GM19438 (cell line): ENCODE measurements around the gene NOL8.

Experiments
- ATAC-seq: cut with Tn5 transposase; IDR thresholded peaks from one replicate; pipeline ENCODE4 v1.9.1; 2021; ENCODE audit warnings: low read depth; ENCODE audit not compliant: unreplicated experiment

Gene NOL8

DNA sequence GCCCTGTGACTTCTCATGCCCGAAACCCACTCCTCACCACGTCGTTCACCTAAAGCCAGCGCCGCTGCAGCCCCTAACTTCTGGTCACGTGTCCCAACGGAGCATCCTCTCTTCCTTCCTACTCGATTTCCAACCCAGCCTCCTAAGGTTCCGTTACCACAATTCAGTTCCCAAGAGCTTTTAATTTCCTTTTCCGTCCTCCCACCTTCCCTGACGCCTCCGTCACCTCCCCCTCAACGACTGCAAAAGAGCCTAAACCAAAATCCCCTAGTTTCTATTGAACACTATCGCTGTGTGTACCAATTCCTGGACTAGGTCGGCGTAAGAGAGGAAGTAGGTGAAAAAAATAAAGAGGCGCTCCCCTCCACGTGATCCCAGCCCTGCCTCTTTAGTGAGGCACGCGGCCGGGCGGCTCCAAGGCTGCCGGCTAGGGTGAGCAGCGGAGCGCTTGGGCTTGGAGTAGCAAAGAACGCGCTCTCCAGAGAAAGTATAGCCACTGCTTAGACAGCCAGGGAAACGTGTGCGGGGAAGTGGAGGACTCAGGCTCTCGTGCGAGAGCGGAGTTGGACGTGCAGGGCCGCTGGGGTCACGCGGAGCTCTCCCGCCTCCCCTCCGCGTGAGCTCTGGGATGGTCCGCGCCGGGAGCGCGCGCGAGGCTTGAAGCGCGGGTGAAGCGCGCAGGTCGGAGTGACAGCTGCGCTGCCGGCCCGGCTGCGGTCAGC is at the start of gene NOL8, which contains the start of gene CENPP:
Gene NOL8 (minus strand): TSS at position 82 of the 722 bp plus-strand sequence. CDS start 1,189 bp downstream, outside the sequence.
Gene CENPP (plus strand): TSS at position 685 of the 722 bp plus-strand sequence.
- ATAC-seq = peak; percentile 92

DNA sequence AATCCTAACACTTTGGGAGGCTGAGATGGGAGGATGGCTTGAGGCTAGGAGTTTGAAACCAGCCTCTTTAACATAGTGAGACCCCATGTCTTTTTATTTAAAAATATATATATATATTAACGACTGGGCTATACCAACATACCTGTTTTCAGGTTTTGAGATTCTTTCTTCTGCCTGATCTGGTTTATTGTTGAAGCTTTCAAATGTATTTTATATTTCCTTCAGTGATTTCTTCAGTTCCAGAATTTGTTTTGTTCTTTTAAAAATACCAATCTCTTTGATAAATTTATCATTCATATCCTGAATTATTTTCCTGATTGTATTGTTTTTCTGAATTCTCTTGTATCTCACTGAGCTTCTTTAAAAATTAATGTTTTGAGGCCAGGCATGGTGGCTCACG is 48.0 kb upstream of the NOL8 start:
- no peak for ATAC-seq

DNA sequence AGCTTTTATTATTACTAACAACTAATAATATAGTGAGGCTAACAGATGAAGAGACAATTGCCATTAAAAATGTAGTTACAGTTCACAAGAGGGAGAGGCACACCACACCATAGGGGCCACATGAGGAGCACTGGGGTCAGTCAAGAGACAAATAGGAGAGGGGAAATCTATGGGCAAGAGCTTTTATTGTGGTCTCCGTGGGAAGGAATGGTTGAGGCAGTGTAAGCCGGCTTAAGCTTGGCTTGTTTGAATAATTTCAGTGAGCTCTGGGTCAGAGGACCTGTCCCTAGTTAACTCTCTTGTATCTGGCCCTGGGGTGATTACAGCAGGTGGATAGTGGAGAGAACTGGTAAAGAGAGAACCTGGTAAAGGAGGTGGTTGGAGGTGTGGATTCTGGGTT is 43.9 kb upstream of the NOL8 start:
- ATAC-seq = no peak

DNA sequence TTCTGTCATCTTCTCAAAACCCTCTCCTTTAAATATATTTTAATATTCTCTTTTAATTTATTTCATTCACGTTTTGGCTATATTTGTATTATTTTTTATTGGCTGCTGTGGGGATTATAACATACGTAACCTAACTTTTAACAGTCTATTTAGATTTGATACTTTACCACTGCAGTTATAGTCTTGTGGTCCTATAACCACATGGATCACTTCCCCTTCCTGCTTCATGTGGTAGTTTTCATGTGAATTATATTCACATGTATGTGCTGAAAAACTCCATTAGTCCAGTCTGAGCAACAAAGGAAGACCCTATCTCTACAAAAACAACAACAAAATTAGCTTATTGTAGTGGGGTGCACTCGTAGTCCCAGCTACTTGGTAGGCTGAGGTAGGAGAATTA is 34.9 kb upstream of the NOL8 start:
- ATAC-seq = no peak

DNA sequence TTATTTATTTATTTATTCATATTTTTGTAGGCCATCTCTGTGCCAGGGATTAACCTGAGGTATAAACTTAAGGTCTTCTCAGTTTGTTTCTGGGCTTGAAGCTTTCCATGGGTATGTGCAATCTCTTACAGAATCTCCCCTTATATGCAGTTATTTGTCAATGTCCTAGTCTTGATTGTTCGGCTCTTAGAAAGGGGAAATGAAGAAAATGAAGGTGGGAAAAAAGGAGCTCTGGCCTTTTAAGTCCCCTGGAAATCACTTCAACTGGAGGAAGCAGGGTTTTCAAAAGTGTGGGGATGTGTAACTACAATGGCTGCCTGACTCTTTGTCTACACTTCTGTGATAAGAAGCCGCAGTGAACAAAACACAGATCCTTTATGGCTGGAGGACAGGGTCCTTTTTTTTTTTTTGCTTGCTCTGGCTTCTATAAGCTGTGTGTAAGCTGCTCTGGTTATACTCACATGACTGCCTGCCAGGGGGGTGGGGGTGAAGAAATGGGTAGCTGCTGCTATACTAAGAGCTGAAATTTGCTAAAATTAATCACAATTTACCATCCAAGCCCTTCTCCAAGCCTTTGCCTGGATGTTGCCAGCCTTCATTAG is 34.3 kb upstream of the NOL8 start:
- no peak for ATAC-seq

DNA sequence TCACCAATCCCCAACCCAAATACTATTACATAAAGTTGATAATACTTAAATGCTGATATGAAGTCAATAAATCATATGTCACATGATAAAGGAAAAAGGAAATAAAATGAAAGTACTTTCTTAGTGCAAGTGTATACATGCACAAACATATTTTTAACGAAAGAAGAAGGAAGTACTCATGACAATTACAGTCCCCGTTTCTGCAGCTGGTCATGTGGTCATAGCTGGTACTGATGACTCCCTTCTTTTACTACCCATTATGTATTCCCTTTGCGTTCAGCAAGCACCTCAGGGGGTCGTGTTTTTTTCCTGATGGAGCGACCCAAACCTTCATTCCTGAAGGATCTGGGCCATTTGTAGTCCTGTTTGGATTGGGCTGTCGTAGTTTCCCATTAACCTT is 27.9 kb upstream of the NOL8 start:
- ATAC-seq = no peak

DNA sequence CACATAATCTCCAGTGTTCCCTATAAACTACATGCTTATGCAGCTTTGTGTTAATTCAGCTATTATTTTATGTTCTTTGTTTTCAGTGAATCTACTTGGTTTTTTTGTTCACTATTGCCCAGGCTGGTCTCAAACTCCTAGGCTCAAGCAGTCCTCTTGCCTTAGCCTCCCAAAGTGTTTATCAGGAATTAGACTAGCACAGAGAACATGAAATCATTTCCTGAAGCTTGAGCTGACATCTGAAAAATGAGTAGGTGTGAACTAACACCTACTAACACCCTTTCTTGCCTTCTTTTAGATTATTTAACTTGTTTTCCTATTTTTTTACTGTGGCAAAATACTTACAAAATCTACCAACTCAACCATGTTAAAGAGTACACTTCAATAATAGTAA is 25.6 kb upstream of the NOL8 start:
- ATAC-seq = no peak

DNA sequence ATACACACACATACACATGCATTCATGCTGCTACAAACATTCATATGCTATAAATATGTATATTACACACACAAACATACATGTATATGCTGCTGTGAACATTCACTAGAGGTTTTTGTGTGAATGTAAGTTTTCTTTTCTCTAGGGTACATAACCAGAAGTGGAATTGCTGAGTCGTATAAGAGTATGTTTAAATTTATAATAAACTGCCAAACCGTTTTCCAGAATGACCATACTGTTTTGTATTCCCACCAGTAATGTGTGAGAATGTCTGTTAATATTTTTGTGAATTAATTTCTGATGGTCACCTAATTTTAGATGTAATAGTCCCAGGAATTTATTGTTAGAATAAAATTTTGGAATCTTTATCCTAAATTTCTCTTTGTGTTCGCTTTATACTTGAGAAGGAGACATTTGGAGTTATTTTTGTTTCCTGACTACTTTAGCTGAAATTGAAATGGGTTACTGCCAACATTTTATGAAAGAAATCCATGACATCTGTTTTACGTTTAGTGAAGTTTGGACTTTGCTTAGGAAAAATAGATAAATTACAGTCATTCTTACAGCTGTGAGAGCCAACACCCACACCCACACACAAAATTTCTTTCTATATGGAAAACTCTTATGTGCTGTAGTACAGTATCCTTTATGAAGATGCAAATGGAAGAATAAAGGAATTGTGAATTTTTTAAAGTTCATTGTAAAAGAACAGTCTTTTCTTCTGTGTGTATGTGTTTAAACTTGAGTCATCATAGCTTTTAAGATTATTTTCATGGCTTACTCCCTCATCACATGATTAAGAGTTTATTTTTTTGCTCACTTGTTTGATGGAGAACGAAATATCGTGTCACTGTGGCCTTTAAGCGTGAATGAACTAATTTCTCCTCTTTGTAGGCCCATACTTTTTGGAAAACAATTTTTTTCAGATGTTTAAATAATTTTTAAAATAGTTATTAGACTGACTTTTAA is 24.9 kb upstream of the NOL8 start:
- ATAC-seq = no peak

DNA sequence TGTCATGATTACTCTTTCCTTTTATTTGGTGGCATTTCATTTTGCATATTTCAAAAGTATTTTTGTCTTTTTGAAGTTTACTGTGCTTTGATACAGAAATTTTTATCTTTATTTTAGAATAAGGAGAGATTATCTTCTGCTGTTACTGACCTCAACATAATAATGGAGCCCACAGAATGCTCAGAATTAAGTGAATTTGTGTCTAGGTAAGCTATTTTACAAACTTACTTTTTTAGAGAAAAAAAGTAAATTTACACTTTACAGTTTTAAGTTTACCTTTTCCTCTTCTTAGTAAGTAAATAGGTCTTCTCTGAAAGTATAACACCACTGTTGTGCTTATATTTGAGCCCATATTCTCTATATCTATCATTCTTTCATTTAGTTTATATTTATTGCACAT is 20.4 kb upstream of the NOL8 start:
- no peak for ATAC-seq

DNA sequence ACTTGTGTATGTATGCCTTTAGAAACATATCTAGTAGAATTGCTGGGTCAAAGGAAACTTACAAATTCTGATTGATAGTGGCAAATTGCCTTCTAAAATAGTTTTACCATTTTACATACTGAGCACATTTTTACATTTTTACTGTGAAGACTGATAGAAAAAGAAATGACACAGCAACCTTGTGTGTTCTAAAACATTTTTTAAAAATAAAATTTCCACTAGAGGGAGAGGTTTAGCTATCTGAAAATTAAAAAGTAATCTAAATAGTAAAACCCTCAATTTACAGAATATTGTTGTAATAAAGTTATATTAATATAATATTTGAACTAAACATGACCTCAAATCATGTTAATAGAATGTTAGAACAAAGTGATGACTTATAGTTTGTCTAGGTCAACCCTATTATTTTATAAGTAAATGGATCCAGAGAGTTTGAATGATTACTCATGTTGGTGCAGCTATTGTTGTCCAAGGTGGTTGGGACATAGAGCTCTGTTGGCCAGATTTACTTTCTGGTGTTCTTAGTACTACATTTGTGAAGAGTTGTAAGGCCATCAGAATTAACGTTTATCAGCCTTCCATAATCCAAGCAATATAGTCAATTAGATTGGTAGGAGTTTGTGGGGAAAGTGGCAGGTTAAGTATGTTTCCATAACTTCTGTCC is 17.8 kb upstream of the NOL8 start:
- no peak for ATAC-seq

DNA sequence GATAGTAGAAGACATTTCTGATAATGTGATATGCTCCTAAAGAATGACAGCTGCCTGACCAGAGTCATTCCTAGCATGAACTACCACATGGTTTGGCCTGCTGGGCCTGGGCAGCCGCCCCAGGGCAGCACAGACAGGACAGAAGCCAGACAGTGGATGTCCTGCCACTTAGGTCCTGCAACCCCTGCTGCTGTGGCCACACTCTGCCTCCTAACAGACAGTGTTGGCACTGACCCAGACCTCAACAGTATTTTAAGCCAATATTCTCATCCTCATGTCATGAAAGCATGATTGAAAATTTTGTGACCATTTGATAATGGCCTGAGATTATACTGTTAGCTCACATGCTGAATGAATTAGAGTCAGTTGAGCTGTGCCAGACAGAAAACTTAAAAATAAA is 16.4 kb upstream of the NOL8 start:
- ATAC-seq = no peak

DNA sequence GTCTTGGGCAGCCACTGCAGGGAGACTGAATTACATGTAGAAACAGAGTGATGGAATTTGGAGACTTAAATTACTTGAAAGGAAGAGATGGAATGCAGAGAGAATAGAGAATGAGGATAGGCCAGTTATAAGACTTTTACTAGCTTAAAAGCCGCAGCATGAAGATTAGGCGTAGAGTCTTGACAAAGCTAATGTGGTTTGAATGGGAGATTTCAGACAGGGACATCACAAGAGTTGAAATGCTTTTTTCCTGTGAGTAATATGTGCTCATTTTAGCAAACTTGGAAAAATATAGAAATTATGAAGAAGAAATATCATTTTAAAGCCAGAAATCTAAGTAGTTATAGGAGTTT is 8.1 kb upstream of the NOL8 start:
- ATAC-seq = no peak

DNA sequence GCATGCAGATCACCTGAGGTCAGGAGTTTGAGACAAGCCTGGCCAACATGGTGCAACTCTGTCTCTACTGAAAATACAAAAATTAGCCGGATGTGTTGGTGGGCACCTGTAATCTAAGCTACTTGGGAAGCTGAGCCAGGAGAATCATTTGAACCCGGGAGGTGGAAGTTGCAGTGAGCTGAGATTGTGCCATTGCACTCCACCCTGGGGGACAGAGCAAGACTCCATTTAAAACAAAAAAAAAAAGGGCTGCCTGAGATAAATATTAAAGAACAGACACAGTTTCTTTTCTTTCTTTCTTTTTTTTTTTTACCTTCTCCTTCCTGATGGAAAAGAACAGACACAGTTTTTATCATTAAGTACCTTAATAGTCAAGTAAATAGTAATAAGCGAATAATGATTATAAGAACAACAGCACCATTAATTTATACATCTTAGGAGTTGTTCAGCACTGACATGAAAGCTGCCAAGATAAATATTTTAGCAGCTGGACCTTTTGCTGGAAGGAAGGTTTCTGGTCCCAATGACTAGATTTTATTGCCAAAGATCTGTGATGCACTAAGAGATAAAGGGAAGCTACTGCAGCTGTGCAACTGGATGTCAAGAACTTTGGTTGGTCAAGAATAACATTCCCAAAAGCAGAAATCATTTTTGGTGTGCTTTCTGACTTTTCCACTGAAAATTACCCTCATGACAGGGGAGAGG is 7.6 kb upstream of the NOL8 start:
- ATAC-seq = no peak

DNA sequence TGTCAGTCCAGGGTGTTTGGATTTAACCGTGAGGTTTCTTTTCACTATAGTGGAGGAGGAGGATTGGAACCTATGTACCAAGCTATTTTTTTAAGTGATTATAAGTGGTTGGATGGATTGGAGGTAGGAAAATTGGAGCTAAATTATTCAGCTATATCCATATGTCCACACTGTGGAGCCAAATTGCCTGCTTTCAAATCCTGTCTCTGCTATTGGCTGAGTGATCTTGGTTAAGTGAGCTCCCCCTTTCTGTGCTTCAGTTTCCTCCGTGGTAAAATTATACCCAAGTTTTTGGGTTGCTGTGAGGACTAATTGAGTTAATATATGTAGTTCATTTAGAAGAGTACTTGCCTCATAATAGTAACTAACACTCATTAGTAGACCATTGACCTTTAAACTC is 3.1 kb upstream of the NOL8 start:
- no peak for ATAC-seq

DNA sequence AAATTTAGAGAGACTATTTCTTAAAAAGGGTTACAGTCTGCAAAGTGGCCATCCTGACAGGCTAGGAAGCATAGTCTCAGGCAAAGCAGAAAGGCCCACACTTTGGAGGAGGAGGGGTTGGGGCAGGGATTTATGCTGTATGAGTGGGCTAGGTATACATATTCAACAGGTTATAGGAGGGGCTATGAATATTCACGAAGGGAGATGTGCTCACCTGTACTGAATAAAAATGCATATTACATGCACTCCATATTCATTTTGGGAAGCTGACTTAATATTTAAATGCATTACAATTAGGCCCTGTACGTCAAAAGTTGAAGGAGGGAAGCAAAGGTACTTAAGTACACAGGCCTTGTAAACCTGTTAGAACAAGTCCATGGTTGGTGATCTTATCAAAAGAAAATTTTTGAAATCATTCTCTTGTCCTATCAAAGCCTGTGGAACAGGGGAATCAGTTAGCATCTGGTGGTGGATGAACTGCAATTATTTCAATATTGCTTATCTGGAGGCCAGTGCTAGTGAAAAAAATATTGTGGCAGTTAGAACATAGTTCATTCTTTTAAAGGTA is 2.2 kb upstream of the NOL8 start:
- ATAC-seq = no peak

DNA sequence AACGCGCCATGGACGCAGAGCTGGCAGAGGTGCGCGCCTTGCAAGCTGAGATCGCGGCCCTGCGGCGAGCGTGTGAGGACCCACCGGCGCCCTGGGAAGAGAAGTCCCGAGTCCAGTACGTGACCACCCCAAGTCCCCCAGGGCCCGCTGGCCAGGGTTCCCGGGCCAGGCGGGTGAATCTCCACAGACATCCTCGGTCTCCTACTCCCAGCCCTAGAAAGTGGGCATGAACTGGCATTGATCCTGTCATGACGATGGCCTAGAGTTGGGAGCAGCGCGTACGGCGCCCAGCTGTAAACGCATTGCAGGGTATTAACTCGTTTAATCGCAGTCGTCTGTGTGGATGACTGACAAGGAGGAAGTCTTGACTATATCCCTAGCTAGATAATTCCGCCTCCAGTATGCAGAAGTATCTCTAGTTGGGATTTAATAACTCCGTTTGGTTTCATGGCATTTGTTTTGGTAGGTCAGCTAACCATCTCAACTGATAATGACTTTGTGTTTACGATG is 896 bp upstream of the NOL8 start:
- ATAC-seq = no peak

DNA sequence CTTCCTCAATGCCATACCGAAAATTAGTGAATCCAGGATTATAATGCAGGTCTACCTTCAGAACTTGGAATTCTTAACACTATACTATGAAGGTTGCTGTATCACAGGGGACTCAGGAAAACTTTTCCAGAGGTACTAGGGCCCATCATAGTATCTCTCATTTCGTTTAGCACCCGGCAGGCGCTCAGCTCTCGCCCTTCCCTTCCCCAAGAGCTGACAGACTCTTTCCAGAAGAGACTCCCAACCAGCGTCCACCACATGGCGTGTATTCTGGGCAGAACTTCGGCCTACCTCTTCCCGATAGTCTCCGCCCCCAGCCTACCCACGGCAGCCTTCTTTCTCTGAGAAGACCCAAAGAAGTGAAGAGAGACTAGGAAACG is 271 bp downstream of the NOL8 start:
- ATAC-seq = peak; percentile 27

DNA sequence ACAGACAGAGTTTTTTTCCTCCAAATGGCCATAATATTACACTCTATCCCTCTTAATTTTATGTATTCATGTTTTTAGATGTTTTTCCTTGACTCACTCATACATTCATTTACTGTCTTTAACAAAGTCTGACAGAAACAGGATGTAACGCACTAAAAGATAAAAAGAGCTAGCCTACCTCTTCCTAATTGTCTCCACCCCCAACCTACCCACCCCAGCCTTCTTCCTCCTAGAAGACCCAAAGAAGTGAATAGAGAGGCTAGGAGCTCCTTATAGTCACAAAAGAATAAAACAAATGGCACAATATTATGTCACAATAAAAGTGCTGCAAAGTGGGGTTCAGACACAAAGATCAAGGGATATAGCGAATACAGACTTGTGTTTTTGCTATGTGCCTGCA is 719 bp downstream of the NOL8 start:
- ATAC-seq = no peak

DNA sequence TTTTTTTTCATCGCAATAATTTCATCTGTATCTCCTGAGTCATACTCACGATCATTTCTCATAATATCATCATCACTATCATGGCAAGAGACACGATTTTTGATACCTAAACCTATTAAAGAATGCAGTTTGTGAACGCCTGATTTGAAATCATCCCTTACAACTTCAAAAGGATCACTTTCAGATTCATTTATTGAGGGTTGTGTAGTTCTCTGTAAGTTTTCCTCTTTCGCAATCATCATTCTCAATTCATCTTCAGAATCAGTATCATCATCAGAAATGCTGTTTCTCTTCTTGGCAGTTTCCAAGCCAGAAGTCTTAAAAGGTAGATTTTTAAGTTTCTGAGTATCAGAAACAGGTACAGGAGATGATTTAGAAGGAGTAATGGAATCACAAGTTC is 9.7 kb downstream of the NOL8 start:
- no peak for ATAC-seq

DNA sequence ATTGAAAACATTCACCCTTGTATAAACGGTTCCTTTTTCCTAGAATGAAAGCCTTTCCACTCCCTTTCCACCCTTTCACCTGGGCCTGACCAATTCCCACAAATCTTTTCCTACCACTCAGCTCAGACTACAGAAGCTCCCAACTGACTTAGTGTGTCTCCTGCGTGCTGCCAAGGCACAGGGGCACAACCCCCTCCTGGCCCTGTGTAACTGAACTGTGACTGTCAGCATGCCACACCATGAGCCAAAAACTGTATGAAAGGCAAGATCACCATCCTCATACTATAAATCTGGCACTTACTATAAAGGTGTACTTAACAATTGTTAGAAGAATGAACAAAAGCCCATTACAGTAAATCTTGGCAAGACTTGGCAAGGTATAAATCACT is 11.5 kb downstream of the NOL8 start:
- no peak for ATAC-seq
